H7 (cell line): ENCODE results near the gene TBL1X. TPM values are rescaled to one million over a fixed set of nuclear protein-coding genes. Genes with fewer than 3 reads are reported as not detected.
A peak's percentile ranks its signal among the peaks of the same experiment; 100 is the strongest.

Experiments
- DNase-seq: peaks from one replicate; pipeline ENCODE4 v3.0.0; 2012
- H3K27me3 ChIP-seq: 2 replicates; pipeline ENCODE4 v1.6.0; 2011; ENCODE audit warnings: mild to moderate bottlenecking, low read length; ENCODE audit not compliant: control insufficient read depth, insufficient read depth
- H3K36me3 ChIP-seq: replicated peaks from 2 replicates; pipeline ENCODE4 v1.5.1; 2011; ENCODE audit warnings: low read length; ENCODE audit not compliant: control insufficient read depth, insufficient read depth
- H3K4me3 ChIP-seq: 2 replicates; pipeline ENCODE4 v1.5.1; 2011; ENCODE audit warnings: low read depth, mild to moderate bottlenecking, control low read depth, low read length, moderate library complexity; ENCODE audit not compliant: insufficient read depth
- total RNA-seq: library from RNA; depleted of rRNA; stranded (reverse); fragments of >200 nt; shearing (Covaris generic); gene quantifications from 2 replicates; pipeline ENCODE4 v1.2.3, GENCODE V29; 2014

TBL1X gene
- total RNA-seq, 1 experiment from 2014 or later = 57.0 TPM

DNA sequence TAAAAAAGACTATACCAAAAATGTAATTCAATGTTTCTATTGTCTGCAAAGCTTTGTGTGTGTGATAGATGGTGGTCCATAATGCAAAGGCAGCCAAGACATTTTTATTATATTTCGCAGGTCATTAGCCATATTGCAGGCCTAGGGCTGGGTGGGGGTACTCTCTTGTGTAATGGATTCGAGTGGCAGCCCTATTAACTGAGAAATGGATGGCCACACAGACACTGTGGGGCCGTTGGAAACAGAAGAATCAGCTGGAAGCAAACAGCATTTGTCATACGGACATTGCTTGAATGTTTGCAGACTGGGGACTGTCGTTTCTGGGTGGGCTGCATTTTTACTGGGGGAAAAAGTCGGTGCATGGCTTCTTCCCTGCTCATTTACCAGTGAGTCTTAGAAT, 199.4 kb downstream of the TBL1X start:
- no peak for DNase-seq
- Histone ChIP-seq H3K4me3 (no peak overlapping the region), H3K27me3 (no peaks in the 10 kb centered on the region), H3K36me3 (no peaks in the 10 kb centered on the region)

DNA sequence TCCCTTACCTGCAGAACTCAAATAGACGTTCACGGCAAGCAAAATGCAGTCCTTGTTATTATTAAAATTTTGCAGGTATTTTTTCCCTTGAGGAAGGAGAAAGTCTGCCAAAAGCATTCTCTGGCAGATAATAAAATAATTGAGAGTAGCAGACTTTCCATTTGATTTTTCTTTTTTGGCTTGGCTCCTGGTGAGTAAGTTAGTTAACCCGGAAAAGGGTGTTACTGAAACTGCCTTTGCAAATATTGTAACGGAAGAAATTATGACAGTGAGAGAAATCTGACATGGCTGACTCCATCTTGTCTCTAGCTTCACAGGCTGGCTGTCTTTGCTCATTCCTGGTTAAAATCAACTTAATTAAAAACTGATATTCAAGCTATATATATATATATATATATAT, 200.3 kb downstream of the TBL1X start:
- Histone ChIP-seq H3K36me3 (no peaks in the 10 kb centered on the region), H3K4me3 (no peak overlapping the region), H3K27me3 (no peaks in the 10 kb centered on the region)
- no peak for DNase-seq

DNA sequence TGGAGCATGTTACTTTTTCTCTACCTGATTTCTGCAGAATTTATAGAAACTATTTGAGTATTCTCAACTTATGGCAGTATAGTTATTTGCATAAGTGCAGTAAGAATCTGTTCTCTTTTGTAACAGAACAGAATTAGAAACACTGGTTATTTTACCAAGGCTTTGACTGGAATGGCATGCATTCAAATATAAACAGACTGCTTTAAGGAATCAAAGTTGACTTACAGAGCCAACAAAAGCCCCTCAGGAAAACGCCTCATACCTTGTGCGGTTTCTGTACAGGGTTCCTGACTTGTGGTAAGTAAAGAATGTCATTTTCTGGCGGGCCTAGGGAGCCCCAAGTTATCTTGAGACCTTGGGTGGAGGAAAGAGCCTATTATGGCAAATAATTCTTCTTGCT, 203.7 kb downstream of the TBL1X start:
- H3K4me3 ChIP-seq = no peak overlapping the region
- DNase-seq = no peak
- no peaks in the 10 kb centered on the region for H3K36me3 ChIP-seq
- H3K27me3 ChIP-seq = no peaks in the 10 kb centered on the region

DNA sequence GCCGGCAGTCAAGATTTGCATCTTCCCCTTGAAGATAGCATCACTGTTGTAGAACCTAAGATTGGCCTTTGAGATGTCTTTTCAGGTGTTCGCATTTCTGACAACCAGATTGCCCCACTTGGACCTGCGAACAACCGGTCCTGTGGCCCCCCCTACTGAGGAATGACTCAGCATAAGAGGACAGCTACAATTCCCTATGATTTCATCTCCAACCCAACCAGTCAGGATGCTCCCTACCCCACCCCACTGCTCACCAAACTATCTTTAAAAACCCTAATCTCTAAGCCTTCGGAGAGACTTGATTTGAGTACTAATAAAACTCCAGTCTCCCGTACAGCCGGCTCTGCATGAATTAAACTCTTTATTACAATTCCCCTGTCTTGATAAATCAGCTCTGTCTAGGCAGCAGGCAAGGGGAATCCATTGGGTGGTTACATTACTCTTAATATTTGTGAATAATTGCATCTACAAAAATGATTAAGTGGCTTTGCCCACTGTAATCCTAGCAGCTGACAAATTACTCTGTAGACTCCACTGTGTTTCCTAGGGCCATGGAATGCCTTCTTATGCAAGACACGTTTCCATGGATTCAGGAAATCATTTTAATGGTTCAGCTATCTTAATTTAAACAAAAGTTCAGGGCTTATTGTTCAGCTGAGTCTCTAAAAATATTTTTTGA, 205.4 kb downstream of the TBL1X start:
- no peaks in the 10 kb centered on the region for H3K36me3 ChIP-seq
- no peak overlapping the region for H3K4me3 ChIP-seq
- no peak for DNase-seq
- no peaks in the 10 kb centered on the region for H3K27me3 ChIP-seq

DNA sequence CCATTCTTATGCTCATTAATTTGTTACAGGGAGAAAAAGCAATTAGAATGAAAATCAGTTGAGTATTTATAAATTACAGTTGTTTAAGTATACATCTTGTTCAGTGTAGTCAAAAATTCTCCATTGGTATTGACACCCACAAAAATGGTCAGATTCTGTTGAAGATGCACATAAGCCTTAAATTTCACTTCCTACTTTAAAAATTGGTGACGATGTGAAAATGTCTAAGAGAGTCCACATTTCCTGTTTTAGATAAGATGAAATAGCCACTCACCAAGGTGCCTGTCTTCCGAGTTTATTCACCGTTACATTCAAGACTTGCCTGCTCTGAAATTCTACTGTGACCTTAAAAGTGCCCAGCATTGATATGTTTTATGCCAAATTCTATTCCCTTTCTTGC, 207.1 kb downstream of the TBL1X start:
- Histone ChIP-seq H3K4me3 (no peak overlapping the region), H3K36me3 (no peaks in the 10 kb centered on the region), H3K27me3 (no peaks in the 10 kb centered on the region)
- no peak for DNase-seq

DNA sequence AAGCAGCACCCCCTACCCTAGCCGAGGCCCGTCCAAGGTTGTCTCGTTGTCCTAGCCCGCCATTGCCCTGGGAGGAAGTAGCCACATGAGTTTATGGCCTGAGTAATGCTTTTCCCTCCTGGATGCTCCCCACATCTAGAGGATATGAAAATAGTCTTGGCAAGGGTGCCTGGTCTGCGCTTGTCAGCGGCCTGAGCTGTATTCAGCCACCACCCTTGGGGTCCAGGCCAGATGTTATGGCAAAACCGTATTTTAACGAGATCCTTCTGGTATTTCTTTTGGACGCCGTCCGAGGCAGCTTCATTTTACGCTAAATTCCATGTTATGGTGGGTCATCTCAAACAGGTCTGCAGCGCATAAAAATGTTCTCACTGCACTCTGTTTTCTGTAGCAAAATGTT, 211.4 kb downstream of the TBL1X start:
- no peaks in the 10 kb centered on the region for H3K27me3 ChIP-seq
- no peak for DNase-seq
- H3K36me3 ChIP-seq = no peaks in the 10 kb centered on the region; the same call in 1 of the 2 replicates
- H3K4me3 ChIP-seq = no peak overlapping the region

DNA sequence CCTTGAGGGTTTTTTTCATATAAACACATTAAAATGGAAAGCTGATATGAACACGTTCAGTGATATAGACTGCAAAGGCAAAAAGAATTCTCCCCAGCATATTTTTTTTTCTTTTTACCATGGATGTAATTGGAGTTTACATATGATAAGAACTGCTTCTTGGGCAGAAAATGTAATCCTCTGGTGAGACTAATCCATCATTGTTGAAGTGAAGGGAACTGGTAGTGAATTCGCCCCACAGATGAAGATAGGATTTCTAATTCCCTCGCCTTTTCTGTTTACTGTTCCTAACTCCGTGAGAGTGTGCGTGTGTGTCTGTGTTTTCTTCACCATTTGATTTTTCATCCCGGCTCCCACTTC, 211.9 kb downstream of the TBL1X start:
- H3K27me3 ChIP-seq = no peaks in the 10 kb centered on the region

DNA sequence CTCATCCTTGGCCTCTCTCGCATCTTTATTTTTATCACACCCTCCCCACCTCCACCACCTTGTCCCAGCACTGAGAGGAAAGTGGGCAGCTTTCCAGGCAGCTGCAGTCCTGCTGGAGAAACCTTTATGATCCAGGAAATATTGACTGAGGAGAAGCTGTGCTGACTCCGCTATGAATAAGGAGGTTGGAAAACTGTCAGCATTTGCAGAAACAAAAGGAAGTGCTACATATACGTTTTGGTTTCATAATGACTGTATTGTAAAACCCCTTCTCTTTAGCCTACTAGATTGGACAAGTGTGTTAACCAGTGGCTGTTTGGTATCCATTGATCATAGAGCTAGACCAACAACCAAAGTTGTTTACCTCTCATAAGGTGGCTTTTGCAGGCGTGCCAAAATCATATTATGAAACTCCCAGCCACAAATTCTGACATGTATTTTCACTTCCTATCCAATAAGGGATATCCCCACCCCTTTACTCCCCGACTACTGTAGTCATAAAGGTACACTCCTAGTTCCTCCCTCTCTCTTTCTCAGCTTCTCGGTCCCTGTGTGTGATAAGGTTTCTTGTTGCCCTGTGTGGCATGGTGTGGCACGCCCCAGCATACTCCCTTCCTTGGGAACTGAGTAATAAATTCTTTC, 212.4 kb downstream of the TBL1X start:
- H3K27me3 ChIP-seq = no peaks in the 10 kb centered on the region
- no peak for DNase-seq
- H3K4me3 ChIP-seq = no peak overlapping the region
- no peaks in the 10 kb centered on the region; the same call in 1 of the 2 replicates for H3K36me3 ChIP-seq

More for the DNA sequence above, 211.9 kb downstream of the TBL1X start:
- Histone ChIP-seq H3K36me3 (no peaks in the 10 kb centered on the region; the same call in 1 of the 2 replicates), H3K4me3 (no peak overlapping the region)
- no peak for DNase-seq

DNA sequence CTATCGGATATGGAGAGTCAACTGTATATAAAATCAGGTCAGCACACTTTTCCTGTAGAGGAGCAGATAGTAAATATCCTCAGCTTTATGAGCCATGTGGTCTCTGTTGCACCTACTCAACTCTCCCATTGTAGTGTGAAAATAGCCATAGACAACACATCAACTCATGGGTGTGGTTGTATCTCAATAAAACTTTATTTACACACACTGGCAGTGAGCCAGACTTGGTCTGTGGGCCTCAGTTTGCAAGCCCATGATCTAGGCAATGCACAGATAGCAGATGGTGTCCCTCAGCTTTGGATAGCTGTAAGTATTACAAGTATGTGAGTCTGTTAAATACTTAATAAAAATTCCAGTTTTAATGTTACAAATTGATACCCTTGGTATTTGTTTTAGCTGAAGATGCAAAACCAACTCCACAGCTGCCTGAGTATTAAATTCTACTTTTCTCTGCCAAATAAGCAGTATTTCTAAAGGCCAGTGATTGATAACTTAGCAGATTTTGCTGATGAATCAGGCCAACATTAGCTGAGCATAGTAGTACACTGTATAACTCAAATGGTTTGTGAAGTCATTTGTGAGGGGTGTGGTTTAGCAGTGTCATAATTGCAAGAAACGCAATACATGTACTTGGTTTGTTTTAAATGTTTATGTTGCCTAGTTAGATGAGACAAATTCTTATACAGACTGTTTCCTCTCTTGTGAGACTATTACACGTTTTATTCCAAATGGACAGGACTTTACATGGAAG, 213.5 kb downstream of the TBL1X start:
- no peak for DNase-seq
- no peaks in the 10 kb centered on the region; the same call in 1 of the 2 replicates for H3K36me3 ChIP-seq
- no peak overlapping the region for H3K4me3 ChIP-seq
- no peaks in the 10 kb centered on the region for H3K27me3 ChIP-seq

DNA sequence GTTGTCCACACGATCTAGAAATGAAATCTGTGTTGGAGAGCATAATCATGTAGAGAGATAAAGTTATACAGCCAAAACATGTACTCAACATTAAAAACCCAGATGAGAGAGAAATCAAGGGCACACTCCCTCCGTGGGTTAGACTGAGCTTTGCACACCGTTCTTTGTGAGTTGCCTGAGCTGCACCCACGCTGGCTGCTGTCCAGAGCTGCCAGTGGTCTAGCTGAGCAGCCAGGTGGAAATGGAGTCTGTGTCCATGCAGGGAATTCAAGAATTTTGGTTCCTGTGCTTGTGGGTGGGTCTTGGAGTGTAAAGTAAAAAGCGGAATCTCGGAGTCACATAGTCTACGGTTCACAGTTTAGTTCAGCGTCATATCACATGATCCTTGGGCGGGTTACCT, 216.2 kb downstream of the TBL1X start:
- H3K27me3 ChIP-seq = no peaks in the 10 kb centered on the region
- no peak for DNase-seq
- H3K4me3 ChIP-seq = no peak overlapping the region
- no peaks in the 10 kb centered on the region; the same call in 1 of the 2 replicates for H3K36me3 ChIP-seq

DNA sequence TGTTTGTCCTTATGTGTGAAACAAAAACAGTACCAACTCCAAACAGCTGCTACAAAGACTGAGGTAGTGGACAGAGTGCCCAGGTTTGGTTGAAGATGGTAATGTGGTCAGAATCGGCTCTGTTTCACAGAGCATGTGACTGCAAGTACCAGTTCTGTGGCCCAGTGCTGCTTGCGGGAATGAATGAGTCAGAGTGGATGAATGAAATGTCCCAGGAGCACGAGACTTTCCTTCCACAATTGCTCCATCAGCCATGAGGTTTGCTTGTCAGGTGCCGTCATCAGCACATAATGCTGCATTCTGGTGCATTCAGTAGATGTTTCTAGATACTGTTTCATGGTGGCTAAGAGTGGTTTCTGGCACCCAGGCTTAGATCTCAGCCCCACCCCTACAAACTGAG, 216.6 kb downstream of the TBL1X start:
- Histone ChIP-seq H3K27me3 (no peaks in the 10 kb centered on the region), H3K36me3 (no peaks in the 10 kb centered on the region; the same call in 1 of the 2 replicates), H3K4me3 (no peak overlapping the region)
- DNase-seq = no peak

DNA sequence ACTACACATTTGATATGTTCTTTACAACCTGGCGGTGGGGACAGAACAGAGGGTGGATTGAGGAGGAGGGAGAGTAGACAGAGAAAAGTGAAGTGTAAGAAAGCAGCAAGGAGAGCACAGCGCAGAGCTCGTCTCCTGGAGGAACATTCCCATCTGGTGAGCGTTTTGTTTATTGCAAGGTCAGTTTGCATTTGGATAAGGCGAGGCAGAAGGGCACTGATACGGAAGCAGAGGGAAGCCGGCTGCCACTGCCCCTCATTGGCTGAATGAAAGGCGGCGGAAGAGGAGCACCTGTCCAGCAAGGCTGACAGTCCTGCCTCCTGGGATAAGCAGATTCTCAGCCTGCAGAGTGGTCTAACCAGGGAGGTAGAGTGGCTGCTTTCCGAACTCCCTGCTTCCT, 217.6 kb downstream of the TBL1X start:
- no peak overlapping the region for H3K4me3 ChIP-seq
- H3K36me3 ChIP-seq = no peaks in the 10 kb centered on the region; the same call in 1 of the 2 replicates
- H3K27me3 ChIP-seq = no peaks in the 10 kb centered on the region
- peak; percentile 70 for DNase-seq

DNA sequence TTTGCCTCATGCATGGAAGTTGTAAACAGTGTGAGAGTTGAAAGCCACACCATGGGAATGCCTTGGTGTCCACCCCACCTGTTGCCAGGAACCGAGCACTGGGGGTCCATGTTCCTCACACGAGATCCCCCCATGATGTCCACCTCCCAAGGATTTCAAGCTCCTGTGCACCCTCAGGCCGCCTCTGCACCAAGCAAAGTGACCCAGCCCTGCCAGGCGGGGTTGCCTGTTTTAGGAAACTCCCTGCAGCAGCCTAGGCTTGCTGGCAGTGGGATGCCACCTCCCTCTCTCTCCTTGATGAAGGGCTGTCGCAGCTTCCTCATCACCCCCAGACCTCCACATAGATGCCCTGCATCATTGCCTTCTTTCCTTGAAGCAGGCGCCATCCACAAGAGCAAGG, 218.0 kb downstream of the TBL1X start:
- DNase-seq = no peak
- H3K36me3 ChIP-seq = no peaks in the 10 kb centered on the region; the same call in 1 of the 2 replicates

DNA sequence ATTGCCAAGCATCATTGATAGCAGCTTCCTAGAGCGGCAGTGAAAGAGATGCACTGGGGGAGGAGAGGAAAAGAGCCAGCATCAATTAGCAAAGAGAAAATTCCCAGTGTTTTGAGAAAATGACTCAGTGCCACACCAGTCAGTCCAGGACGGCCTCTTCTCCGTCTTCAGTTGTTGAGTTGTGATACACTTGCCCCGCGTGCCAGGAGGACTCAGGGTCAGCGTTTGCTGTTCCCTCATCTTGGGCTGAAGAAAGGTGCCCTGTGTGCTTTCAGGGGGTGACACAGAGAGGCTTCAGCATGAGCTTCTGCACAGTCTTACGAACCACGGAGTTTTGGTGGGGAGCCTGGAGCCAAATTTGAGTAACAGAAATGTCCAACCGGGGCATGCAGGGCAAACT, 218.5 kb downstream of the TBL1X start:
- Histone ChIP-seq H3K36me3 (no peaks in the 10 kb centered on the region; the same call in 1 of the 2 replicates), H3K27me3 (no peaks in the 10 kb centered on the region), H3K4me3 (no peak overlapping the region)
- DNase-seq = no peak

More for the DNA sequence above, 218.0 kb downstream of the TBL1X start:
- Histone ChIP-seq H3K27me3 (no peaks in the 10 kb centered on the region), H3K4me3 (no peak overlapping the region)

DNA sequence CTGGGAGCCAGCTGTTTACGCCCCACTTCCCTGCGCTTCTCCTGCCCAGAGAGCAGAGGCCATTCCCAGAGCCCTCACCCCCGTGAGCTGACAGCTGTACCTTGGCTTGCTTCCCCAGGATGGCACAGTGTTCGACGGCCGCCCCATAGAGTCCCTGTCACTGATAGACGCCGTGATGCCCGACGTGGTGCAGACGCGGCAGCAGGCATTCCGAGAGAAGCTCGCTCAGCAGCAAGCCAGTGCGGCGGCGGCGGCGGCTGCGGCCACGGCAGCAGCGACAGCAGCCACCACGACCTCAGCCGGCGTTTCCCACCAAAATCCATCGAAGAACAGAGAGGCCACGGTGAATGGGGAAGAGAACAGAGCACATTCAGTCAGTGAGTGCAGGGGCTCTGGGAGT, 223.0 kb downstream of the TBL1X start:
- DNase-seq = no peak
- peaks cover 3% of the 10 kb centered on the region for H3K36me3 ChIP-seq
- H3K4me3 ChIP-seq = no peak overlapping the region
- H3K27me3 ChIP-seq = no peaks in the 10 kb centered on the region
